Stimulated activated CD8-positive, alpha-beta memory T cell treated with anti-CD3 and anti-CD28 coated beads, Interleukin-4, amount 100 ng/mL, for 48 hours (primary cell): ENCODE data around the gene RAB3GAP1.
"Not testable (repeated sequence)": the region's sequence is repeated elsewhere in the genome, so short reads cannot be mapped to it uniquely, and the experiment has no call there.

Experiments used
- DNase-seq: peaks from one replicate; pipeline ENCODE4 v3.0.0-alpha.2; 2020

The RAB3GAP1 gene

GRCh38 chr2:135113322-135113721 is 61.2 kb downstream of the RAB3GAP1 start:
- no peak for DNase-seq

DNA sequence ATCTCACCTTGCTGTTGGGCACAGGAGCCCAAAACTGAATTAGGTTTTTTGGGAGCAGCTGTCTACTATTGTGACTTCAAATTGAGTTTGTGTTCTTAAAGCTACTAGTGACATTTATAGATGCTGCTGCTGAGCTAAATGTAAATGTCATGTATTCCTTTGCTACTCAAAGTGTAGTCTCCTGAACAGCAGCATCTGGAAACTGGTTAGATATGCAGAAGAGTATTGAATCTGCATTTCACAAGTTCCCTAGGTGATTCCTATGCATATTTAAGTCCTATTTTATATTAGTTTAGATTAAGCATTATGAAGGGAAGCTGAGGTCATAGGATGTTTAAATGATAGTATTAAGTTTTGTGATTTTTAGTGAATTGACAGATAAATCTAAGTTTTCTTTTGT is 67.5 kb downstream of the RAB3GAP1 start:
- no peak for DNase-seq

- no peak for DNase-seq
These were observed 69.0 kb downstream of the RAB3GAP1 start for GRCh38 chr2:135121016-135121657.

- DNase-seq, result not testable (repeated sequence)
These were observed 69.6 kb downstream of the RAB3GAP1 start for GRCh38 chr2:135121658-135122039.

GRCh38 chr2:135124924-135125886 is 73.1 kb downstream of the RAB3GAP1 start:
- no peak for DNase-seq

GRCh38 chr2:135125940-135126339 is 73.8 kb downstream of the RAB3GAP1 start:
- DNase-seq, result no peak

- DNase-seq, result no peak
These were observed 78.7 kb downstream of the RAB3GAP1 start for GRCh38 chr2:135130751-135131150.

DNA sequence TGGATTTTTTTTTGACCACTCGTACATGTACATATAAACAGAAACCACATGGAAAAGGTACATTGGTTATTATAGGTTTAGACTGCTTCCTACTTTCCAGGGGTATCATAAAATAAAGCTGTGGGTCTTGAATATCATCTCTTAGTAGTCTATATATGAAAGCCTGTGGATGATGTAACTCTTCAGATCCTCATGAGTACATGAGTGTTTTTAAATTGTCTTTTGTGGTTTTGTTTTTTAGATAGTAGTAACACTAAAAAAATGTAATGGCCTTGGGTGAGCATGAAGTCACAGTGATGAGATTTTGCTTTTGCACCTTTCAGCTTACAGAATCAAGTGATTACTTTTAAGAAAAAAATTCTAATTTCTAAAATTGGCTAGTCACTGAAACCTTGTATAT is 80.2 kb downstream of the RAB3GAP1 start:
- no peak for DNase-seq

GRCh38 chr2:135140606-135141005 is 88.5 kb downstream of the RAB3GAP1 start:
- DNase-seq, result no peak

- DNase-seq, result no peak
These were observed 90.2 kb downstream of the RAB3GAP1 start for GRCh38 chr2:135142323-135142722.

GRCh38 chr2:135144343-135144742 is 92.3 kb downstream of the RAB3GAP1 start:
- DNase-seq, result no peak

DNA sequence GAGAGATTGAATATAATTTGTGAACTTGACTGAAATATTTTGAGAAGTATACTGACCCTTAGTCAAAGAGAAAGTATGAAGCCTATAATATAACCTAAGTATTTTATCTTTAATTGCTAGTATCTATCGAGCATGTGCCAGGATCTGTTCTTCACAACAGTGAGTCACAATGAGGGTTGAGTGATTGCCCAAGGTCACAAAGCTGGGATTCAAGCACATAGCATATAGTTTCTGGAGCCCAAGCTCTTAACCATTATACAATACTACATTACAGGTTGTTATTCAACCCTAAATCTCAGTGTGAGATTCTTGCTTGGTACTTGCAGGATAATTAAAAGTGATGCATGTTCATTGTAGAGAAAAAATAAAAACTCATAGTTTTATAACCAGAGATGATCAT is 97.2 kb downstream of the RAB3GAP1 start:
- DNase-seq, result no peak

- no peak for DNase-seq
These were observed 98.6 kb downstream of the RAB3GAP1 start for GRCh38 chr2:135150725-135151124.

GRCh38 chr2:135151615-135152014 is 99.5 kb downstream of the RAB3GAP1 start:
- DNase-seq, result no peak

DNA sequence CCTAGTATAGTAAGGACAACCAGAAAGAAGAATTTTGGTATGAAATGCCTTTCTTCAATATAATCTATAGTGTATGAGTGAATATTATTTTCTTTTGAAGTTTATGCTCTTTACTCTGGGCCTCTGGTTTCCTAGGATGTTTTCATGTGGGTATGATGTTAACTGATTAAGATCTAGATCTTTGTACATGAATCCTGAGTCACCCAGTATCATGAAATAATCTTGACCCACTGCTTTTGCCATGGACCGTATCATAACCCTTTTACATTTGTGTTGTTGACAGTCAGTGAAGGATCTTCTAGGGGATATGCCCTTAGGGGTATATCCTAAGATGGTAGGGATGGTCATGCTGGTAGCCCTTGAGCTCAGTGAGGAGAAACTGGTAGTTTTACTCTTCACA is 100.3 kb downstream of the RAB3GAP1 start:
- no peak for DNase-seq

GRCh38 chr2:135154962-135155361 is 102.9 kb downstream of the RAB3GAP1 start:
- DNase-seq, result no peak

GRCh38 chr2:135157856-135158255 is 105.8 kb downstream of the RAB3GAP1 start:
- DNase-seq, result no peak

- DNase-seq, result no peak
These were observed 107.1 kb downstream of the RAB3GAP1 start for GRCh38 chr2:135159191-135159590.

DNA sequence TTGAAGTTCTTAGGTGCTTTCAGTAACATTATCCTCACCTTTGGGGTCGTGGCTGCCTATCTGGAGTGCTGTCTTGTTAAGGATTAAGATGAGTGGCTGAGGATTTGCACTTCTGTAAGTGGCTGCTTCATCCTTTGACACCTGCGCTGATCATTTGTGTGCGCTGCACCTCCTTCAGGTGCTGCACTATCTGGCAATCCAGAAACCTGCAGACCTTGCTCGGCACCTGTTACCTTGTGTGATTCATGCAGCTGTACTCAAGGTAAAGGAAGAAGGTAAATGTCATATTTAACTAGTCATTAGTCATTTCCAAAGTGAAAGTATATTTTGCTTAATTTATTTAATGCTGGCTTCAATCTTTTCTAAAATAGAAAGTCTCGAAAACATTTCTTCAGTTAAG is 110.3 kb downstream of the RAB3GAP1 start:
- no peak for DNase-seq

GRCh38 chr2:135162786-135163185 is 110.7 kb downstream of the RAB3GAP1 start:
- DNase-seq, result no peak

- DNase-seq, result no peak
These were observed 111.2 kb downstream of the RAB3GAP1 start for GRCh38 chr2:135163306-135163705.

- no peak for DNase-seq
These were observed 111.8 kb downstream of the RAB3GAP1 start for GRCh38 chr2:135163901-135164300.

DNA sequence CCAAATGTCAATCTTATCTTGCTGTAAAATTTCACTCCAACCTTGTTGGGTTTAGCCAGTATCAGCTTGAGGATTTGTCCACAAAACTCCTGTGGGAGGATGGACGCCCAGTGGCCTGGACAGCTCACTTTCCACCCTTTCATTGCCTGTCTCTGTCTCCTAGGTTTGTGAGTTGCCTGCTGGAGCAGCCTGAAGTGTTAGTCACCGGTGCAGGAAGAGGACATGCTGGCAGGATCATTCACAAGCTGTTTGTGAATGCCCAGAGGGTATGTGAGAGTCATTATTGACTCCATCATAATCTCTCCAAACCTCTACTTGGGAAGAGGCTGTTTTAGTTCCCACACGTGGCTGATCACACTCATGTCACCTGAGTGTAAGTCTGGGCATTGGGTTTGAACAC is 112.3 kb downstream of the RAB3GAP1 start:
- DNase-seq, result no peak

DNA sequence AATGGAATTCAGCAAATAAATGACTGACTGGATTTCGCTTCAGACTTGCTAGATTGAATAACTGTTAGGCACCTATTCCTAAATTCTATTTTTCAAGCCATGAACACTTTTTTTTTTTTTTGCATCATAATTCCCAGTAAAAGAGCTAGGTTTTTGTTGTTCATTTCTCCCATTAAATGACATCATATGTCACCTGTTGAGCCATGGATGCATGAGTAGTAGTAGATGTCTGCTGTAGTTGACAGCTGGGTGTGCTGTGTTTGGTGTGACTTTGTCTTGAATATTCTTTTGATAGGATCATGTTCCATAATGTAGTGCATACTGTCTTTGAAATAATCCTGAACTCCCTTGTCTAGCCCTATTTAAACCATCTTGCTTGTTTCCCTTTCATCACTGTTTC is 115.2 kb downstream of the RAB3GAP1 start:
- DNase-seq, result no peak
